NCI-H526 treated with DMSO at 0.1 percent for 48 hours (cell line): ENCODE measurements around the gene ACAP3.

Experiments
- DNase-seq: peaks from one replicate; lab custom pipeline; 2025; lab: John Stamatoyannopoulos, UW

The ACAP3 gene

DNA sequence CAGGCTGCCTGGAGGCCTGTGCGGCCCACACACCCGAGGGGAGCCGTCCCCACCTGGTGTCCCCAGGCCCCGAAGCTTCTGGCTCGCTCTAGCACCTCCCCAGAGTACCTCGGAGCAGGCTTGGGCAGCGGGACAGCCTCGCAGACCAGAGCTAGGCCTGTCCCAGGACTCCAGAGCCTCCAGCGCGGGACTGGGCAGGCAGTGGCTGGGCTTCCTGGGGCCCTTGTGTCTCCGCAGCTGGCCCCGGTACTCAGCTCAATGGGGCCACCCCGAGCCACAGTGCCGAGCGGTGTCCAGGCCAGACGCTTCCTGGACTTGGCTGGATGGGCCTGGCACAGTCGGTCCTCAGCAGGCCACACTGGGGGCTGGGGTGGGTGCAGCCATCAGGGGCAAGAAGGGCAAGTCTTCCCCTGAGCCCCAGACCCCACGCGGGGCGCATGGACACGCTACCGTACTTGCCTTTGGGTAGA is 22.6 kb downstream of the ACAP3 start:
- no peak for DNase-seq

DNA sequence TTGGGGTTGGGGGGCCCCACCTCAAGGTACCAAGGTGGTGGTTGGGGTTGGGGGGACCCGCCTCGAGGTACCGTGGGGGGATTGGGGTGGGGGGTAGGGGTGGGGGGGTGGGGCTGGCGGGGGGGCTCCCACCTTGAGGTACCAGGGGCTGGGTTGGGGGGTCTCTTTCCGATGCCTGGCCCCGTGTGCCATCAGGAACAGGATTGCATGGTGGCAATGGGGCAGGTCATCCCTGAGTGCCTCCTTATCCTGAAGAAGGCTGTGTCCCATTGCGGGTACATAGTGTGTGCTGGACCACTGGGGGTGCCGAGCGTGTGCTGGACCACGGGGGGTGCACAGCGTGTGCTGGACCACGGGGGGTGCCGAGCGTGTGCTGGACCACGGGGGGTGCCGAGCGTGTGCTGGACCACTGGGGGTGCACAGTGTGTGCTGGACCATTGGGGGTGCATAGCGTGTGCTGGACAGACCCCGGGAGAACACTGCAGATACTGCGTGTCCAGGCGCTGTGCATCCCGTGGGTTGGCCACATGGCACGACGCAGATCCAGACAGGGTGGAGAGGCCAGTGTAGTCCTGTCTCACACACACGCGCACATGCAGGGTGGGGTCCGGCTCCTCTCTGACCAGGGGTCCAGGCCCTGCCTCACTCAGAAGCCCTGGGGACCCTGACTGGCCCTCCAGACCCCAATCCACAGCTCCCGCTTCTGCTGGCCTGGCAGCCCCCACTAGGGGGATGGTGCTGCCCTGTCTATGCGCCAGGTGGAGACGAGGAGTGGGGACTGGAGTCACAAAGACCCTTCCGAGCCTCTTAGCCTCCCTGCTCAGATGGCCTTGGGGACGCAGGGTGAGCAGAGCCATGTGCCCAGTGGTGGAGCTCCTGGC is 23.3 kb downstream of the ACAP3 start:
- no peak for DNase-seq

- DNase-seq, result peak; percentile 10
Observed at GRCh38 chr1:1283821-1284220, 23.9 kb downstream of the ACAP3 start.

- no peak for DNase-seq
Observed at GRCh38 chr1:1282998-1283397, 24.7 kb downstream of the ACAP3 start.

DNA sequence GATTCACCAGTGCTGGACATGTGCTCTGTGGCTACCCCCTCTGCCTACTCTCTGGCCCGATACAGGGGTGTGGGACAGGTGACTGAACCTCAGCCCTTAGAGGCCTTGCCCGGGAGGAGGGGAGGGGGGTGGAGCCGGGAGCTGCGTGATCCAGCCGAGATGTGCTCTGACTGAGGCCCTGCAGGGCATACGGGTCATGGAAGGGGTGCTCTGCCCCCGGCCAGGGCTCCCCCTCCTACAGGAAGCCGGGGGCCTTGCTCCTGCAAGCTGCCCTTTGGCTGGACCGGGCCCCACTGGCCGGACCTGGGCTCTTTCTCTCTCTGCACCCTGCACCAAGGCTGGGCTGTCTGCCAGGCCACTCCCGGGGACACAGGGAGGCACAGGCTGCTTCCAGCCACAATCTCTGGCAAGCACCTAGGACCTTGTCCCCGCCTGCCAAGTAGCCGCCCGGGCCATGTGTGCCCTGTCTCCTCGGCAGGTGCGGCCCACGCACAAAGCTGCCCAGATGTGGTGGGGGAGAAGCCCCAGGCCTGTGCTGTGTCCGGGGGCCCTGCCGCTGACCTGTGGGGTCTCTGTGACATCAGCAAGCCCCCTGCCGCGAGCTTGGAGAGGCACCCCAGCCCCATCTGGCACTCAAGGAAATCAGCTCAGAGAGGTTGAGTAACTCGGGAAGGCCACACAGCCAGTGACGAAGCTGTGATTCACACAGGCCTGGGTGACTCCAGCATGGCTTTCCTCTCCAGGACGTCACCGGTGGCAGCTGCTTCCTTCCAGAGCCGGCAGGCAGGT is 26.0 kb downstream of the ACAP3 start:
- no peak for DNase-seq

DNA sequence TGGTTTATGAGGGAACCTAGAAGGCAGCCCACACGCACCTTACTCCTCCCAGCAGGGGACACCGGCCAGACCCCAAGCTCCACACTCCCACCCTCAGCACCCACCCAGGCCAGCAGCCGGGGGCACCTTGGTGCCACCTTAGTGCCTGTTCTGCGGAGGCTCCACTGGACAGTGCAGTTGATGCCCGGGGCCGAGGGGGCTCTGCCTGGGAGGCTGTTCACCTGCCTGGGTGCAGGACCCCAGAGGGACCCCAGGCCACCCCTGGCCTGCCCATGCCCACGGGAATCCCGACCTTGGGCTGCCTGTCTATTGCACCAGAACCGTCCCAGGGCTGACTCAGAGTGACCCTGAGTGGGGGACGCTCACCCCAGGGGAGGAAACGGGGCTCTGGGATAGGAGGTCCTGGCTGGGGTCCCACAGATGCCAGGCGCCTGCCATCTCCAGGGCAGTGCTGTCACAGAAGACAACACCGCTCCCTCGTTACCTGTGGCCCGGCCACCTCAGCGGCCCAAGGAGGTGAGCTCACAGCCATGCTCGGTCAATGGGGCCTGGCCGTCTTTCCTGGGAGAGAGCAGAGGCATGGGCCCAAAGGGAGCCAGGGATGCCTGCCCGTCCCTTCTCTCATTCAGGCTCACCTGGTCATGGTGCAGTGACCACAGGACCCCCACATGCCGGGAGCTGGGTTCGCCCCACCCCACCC is 26.8 kb downstream of the ACAP3 start:
- DNase-seq, result no peak

DNA sequence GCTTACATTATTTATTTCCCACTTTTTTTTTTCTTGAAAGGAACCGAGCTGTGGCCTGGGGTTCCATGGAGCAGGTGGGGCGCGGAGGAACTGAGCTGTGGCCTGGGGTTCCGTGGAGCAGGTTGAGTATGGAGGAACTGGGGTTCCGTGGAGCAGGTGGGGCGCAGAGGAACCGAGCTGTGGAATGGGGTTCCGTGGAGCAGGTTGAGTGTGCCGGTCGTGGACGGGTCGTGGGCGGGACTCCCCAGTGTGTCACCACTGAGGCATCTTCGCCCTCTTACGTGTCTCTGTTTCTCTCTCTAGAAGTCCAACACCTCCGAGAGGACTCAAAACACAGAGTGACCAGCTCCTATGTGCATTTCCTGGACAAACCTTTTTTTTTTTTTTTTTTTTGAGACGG is 28.7 kb downstream of the ACAP3 start:
- no peak for DNase-seq

DNA sequence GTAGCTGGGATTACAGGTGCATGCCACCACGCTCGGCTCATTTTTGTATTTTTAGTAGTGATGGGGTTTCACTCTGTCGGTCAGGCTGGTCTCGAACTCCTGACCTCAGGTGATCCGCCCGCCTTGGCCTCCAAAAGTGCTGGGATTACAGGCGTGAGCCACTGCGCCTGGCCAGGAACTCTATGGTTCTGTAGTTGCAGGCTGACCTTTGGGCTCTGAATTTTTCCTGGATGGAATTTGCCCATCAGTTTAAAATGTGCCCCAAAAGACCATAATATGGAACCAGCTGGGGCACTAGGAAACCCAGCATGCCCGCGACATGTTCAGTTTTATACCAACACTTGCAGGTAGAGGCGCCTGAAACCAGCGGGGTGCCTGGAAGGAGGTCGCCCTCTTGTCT is 29.1 kb downstream of the ACAP3 start:
- DNase-seq, result no peak

DNA sequence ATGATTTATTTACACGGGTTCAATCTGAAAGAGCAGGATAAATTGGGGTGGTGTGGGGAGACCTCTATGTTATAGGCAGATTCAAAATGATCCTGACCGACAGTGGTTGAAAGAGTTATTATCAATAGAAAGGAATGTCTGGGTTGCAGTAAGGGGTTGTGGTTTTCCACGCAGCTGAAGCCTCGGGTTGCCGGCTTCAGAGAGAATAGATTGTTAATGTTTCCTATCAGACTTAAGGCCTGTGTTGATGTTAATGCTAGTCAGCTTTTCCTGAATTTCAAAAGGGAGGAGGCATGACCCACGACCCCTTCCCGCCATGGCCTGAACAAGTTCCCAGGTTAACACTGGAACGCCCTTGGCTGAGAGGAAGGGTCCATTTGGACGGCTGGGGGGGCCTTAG is 31.9 kb downstream of the ACAP3 start:
- DNase-seq, result no peak

DNA sequence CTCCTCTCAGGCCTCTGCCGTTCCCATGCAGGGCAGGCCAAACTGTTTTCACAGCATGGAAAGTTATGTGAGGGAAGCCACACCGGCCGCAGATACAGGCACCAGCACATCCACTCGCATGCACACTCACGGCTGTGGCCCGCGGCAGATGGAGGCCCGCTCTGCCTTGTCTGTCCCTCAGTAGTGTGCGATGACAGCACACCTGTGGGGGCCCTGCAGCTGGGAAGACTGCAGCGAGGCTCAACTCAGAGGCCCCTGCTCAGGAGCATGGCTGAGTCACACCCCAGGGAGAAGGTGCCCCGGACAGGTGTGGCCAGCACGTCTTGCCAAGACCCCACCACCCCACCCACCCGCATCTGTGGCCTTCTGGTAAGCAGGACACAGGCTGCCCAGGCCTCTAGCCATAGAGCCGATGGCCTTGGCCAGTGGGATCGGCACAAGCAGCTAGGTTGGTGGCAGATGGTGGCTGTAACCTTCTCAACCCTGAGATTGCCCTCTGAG is 32.7 kb downstream of the ACAP3 start:
- DNase-seq, result no peak

DNA sequence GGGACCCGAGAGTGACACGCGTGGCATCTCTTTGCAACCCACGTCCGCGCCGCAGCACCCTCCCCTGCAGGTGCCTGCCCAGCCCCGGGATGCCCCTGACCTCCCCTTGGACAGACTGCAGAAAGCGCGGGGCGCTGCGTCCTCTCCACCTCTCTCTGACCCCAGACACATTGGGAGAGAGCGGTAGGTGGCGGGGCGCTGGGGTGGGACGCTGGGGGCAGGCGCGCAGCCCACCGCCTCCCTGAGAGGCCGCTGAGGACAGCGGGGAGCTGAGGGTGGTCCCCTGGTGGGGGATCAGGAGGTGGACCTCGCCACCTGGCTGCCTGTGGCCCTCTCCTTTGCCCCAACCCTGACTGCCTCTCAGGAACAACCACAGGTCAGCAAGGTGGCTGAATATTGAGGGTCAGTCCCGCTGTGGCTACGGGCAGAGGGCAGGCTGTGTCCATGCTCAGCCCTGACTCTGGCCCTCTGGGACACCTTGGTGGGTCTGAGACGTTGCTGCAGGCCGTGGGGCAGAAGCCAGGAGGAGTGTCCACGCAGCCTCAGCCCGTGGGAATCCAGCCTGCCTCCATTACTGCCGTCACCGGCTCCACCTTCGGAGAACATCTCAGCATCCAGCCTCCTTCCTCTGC is 33.3 kb downstream of the ACAP3 start:
- DNase-seq, result no peak

- DNase-seq, result peak; percentile 69
Observed at GRCh38 chr1:1273512-1274298, 34.0 kb downstream of the ACAP3 start, which contains the start of gene UBE2J2. UBE2J2 (minus strand) TSS chr1:1273854; CDS start chr1:1267992, 5,862 bp downstream.

GRCh38 chr1:1273209-1273511 is 34.6 kb downstream of the ACAP3 start:
- DNase-seq, result no peak

DNA sequence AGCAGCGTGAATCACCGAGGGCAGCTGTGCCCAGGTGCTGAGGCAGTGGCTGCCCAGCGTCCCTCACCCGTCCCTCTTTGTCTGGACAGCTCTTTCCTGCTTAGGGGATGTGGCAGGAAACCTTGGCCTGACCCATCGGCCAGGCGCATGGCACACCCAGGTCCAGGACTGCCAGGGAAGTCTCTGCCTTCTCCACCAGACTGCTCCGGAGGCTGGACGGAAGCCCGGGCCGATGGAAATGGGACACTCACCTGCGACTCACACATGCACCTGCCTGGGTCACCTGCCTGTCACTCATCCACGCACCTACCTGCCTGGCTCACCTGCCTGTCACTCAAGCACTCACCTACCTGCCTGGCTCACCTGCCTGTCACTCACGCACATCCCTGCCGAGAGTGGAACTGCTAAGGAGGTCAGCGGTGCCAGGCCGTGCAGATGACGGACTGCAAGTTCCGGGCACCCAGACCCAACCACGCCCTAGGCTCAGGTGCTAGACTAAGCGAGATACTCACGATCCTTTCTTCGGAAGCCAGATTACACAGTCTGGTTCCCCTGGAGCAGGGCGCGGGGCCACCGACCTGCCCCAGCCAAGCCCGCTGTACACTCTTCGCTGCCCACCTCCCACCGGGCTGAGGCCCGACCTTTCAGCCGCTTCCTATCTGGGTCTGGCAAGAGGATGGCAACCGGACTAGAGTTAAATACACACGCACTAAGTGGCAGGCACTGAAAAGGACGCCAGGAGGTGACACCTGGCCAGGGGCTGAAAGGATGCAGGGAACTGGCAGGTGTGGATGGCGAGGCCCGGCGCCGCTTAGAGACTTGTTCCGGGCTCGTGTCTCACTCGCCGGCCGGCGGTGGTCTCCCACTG is 35.2 kb downstream of the ACAP3 start:
- DNase-seq, result no peak

GRCh38 chr1:1270813-1271212 is 36.9 kb downstream of the ACAP3 start:
- no peak for DNase-seq

GRCh38 chr1:1268284-1268682 is 39.4 kb downstream of the ACAP3 start:
- DNase-seq, result no peak

DNA sequence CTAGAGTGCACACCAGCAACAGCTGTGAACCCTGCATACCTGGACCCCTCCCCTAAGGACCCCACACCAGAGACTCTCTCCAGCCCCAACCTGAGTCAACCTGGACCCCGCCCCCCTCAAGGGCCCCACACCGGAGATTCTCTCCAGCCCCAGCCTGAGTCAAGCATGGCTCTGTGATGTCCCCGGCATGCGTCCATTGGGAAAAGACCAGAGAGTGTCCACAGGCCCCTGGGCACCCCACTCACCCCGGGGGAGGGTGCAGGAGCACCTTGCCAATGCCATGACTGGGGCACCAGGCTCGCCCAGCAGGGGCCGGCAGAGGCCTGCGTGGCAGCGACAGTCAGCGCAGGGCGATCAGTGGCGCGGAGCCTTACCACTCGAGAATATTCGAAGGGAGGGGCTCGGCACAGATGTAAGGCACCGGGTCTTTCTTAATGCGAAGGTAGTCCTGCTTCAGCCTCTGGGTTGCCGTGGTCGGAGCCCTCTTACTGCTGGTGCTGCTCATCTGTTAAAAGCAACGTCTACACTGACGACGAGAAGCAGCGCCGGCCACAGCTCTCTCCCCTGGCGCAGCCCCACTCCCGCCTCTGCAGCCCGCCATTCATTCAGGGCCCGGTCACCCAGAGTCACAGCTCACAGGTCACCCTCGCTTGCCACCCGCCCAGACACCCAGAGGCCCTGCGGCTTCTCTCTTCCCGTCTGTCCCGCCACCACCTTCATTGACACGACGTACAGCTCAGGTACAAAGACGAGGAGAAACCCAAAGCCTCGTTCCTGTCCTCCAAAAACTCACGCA is 40.0 kb downstream of the ACAP3 start:
- DNase-seq, result no peak

- DNase-seq, result no peak
Observed at GRCh38 chr1:1264868-1265272, 42.9 kb downstream of the ACAP3 start.

DNA sequence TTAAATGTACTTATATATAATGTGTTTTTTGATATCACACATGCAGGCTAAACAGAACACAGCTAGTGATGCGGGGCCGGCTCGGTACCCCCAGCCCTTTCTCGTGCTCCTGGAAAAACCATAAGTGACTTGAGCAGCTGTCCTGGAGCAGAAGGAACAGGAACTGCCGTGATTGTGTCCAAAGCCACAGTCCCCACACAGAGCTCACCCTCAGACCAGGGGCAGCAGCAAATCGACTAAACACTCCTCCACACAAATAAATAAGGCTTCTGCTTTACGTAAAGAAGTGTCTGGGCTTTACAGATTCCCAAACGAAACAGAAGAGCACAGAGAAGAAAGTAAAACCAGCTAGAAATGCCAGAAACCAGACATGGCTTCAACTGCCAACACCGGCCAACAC is 43.7 kb downstream of the ACAP3 start:
- DNase-seq, result no peak
